MV-4-11 (cell line): ENCODE data around the gene FGFR2.

Experiments used
- DNase-seq: peaks from one replicate; lab custom pipeline; 2025; lab: John Stamatoyannopoulos, UW

Gene FGFR2

DNA sequence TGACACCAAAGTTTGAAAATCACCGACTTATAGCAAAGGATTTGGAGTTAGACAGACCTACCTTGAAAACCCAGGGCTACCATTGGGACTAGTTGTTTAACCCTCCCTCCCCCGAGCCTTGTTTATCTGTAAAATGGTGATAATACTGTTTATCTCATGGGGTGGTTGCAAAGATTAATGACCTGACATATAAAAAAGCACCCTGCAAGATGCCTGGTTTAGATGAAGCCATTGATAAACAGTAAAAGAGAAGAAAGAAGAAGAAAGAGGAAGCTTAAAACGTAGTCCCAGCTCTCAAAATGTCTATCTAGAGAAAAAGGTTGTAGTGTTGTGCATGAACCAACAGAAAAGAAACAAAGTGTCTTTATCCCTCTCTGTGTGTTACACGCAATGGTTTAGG lies 145.7 kb downstream of the FGFR2 start:
- no peak for DNase-seq

DNA sequence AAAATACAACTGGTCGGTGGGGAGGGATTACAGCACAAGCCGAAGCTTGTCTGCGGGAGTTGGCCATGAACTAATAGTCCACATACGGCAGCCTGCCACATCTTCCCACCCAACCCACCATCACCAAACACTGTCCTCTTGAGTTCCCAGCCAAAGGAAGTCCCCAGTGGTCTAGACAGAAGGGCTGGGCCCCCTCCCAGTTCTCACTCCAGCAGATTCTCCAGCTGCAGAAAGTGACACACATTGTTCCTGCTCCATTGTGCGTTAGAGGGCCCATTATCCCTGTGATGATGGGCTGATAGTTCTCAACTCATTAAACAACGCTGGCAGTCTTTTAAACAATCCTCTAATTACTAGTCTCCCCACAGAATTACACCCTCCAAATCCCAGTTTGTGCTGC lies 148.0 kb downstream of the FGFR2 start:
- no peak for DNase-seq

DNA sequence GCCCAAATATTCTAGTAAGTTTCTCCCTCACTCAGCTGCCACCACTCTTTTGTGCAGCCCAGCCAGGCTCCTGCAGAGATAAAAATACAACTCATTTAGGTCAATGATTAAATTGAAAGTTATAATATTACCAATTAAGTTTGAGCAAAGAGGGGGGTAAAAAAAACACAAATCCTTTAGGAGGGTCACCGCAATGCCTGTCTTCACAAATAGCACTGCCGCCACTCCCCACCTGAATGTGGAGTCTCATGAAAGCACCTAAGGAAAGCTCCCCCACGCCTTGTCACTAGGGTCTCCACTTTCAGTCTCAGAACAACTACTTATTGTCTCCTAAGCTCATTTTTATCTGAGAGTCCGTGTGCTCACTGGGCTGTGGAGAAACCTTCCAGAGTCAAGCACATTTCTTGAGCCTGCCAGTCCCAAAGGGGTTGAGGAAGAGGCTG lies 148.7 kb downstream of the FGFR2 start:
- DNase-seq = no peak

DNA sequence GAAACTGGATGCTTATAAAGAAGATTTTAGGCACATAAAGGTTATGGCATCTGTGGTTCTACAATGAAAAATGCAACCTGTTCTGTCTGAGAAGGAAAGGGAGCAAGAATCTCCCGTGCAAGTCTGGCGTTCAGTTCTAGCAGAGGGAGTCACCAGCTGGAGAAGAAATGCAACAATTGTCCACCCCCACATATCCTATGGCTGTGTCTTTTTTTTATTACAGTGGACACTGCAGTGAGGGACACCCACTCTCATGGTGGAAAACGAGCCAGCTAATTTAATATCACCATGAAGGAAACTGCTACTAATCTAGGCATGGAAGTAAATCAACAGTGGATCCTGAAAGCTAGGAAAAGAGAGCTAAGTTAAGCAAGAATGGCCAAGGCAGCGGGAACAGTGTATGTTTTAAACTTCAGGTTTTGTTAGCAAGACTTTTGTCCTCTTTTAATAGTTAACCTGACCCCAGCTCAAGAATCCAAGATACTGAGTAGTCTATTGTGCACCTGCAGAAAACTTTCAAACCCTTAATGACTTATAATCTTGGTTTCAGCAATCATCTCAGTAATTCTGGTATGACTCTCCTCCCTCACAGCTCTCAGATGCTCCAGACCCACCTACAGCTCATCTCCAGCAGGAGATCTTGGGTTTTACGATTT lies 149.3 kb downstream of the FGFR2 start:
- DNase-seq = no peak

DNA sequence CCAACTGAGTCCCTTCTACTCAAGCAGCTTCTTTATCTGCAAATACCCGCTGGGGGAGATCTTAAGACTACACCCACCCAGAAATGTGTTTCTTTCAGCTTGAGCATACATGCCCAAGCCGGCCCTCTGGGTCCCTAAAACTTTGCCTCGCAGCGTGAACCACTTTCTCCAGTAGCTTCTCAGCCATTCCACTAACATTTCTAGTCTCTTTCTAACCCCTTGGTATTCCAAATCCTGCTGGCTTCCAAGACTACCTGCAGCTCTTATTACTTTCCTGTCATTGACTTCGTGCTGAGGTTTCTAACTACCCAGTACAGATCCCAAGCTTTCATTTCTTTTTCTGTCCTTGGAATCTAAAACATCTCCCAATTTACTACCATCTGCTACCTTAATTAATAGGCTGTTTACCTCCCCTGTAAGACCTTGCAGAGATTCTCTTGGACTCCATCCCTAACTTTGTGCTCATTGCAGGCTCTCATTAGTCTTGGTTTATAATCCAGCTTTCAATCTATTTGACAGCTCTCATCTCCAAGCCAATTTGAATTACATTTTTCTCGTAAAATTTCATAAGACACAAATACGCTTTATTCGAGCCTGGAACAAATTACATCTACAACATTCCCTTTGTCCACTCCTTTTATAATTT lies 153.6 kb downstream of the FGFR2 start:
- DNase-seq = no peak

DNA sequence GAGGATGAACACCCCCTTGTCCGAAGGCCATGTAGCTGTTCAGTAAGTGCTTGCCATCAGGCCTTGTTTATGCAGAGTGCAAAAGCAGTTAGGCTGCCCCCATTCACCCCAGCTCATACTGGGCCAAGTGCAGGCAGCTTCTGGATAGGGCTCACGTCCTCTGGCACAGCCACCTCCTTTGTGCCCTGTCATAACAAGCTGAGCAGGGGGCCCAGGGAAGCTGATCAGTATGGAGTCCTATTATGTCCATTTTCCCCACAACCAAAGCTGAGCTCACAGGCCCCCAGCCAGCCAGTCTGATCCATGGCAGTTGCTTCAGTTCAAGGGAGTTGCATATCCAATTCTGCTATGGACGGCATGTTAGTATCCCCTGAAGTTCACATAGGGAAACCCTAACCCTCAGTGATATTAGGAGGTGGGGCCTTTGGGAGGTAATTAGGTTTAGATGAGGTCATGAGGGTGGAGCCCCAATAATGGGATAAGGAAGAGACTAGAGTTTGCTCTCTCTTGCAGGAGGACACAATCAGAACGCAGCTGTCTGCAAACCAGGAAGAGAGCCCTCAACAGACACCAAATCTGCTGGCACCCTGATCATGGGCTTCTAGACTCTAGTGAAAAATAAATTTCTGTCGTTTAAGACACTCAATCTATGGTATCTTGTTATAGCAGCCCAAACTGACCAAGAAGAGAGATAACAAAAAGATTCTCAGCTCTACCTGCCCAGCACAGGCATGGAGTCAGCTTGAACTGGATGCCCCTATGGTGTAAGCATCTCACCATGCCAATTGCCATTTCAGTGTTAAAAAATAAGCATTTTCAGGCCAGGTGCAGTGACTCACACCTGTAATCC lies 155.9 kb downstream of the FGFR2 start:
- no peak for DNase-seq

DNA sequence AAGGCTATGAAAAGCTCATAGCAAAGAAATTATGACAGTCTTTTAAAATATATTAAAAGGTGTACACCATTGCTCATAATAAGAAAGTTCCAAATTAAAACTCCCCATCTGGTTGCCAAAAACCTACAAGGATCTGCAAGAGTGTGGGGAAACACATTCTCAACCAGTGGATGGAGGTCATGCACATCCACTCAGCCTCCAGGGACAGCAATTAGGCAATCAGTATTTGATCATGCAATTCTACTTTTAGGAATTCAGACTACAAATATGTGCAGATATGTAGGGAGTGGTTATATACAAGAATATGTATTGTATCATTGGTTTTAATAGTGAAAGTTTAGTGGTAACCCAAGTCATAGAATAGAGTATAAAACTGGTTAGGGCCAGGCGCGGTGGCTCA lies 157.8 kb downstream of the FGFR2 start:
- DNase-seq = no peak

DNA sequence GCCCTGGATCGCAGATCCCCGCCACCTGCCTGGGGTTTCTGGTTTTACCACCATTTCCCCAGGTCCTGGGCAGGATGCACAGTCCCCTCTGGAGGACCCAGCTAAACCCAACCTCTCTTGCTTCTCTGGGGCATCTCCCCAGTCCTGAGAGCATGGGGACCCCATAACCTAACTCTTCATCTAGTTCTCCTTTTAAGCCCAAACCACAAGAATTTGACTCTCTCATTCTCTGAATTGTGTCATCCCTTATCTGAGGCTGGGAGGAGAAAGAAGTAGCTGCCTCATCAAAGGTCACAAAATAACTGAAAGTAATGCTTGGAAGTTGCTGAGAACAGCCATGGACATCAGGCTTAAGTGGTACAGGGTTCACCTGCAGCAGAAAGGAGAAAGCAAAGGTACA lies 159.9 kb downstream of the FGFR2 start:
- no peak for DNase-seq

DNA sequence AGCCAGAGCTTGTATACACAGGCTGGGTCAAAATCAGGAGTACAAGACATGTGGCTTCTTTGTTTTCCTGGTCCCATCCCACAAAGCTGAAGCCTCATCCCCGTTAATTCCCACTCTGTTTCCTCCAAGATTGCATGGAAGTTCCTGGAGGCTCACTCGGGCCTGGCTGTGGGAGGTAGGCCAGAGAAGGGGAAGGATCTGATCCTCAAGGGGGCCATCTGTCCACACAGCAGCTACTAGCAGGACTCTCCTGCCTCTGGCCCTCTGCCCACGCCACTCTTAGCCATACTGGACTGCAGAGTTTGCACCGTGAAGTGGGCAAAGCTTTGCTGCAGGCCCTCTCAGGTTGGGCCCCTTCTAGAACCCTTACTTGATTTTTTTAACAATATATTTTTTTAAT lies 160.6 kb downstream of the FGFR2 start:
- DNase-seq = no peak

DNA sequence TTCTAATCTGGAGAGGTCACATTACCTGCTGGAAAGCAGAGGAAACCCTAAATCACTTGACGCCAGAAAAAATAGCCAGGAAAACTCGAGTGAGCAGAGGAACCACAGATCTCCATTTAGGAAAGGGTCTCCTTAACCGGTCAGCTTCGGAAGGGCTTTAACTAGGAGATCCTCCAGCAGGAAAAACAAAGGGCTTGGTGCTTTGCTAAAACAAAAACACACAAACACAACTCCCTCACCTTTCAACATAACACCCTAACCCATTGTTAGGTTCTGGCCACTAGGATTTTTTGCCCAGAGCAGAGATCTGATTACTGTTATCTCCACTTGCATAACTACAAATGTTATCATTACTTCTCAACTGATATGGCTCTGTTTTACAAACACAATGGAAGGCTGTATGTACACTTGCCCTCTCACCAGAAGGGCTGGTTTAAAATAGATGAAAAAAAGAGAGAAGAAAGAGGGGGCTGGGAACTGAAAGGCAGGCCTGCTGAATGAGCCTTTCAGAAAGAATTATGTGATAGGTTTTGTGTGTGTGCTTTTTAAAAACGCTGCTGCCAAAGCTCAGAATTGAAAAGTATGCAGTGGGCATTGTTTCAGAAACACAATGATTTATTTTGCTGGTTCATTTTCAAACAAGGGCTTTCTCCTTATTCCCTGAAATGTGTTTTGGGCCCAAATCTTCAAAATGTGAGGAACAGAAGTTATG lies 161.5 kb downstream of the FGFR2 start:
- no peak for DNase-seq

DNA sequence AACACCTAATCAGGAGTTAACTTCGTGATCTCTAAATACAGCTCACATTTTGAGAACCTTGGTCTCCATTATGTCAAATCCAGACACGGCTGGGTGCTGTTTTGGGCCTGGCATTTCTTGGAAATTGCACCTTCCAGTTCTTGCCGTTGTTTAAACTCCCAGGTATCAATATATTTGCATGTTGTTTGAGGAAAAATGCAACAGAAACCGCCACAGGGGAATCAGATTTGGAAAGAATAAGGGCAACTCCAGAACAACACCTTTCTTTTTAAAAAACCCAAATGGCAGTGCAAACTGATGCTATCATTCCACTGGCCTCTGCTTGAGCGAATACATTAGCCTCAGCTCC lies 162.0 kb downstream of the FGFR2 start:
- DNase-seq = no peak

DNA sequence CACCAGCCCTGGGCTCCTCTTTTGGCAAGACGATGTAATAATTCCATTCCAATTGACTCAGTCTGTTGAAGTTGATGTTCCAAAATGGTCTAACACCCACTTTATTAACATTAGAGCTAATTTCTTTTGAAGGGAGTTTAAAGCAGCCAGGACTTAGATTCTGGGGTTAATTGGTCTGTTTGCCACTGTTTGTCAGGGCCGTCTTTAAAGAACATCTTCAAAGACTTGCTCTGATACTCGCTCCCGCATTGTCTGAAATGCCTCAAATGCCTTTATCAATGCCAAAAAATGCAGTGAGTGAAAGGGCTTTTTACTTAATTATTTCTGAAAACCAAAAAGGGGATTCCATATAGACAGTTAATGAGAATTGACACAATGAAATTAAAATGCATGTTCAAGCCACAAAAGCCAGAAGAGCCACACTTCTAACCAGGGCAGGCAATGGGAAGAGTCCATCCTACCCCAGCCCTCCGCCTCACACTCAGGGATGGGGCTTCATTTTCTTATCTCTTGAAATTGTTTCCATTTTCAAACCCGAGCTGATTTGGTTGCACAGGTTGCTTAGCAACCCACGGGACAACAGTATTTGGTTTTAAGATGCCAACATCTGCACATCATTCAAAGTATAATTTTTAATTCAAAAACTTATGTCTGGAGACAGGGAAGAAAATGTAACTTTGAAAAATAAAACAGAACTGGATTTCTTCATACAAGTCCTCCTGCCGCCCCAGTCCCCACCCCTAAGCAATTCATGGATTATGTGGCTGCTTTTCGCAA lies 163.0 kb downstream of the FGFR2 start:
- DNase-seq = no peak

DNA sequence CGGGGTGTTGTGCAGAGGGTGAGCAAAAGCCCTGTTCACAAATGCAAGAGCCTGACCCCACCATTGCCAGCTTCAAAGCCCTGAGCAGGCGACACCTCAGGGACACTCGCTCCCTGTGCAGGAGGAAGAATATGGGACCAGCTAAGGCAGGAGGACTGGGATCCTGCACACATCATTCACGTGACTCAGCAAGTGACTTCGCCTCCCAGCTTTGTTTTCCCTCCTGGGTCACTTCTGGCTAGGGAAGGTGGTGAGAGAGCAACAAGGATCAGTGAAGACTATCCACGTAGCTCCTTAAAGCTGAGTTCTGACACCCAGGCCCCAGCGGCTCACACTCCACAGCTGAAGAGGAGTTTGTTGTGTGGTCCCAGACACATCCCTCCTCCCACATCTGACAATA lies 164.3 kb downstream of the FGFR2 start:
- no peak for DNase-seq

DNA sequence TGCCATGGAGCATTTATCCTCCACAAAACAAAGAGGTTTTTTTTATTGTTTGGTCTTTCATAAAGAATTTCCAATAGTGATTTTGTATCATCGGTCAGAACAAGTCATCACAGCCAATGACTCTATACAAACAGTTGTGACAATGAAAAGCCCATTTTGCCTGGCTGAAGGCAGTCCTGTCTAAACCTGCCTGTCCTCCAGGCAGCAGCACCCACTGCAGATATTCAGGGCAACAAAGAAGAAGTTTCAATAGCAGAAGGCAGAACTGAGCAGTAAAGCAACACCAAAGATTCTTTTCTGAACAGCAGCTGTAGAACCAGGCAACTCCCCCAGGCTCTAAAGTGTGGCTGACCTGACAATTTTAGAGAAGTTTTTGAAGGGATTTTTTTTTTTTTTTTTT lies 169.4 kb downstream of the FGFR2 start:
- no peak for DNase-seq
